Tibial nerve (tissue), 4 donors: Measurements from ENCODE around the gene BTBD9. TPM values are rescaled to one million over a fixed set of nuclear protein-coding genes. Genes with fewer than 3 reads are reported as not detected.

Source experiments
- DNase-seq, 2 donors: peaks; one replicate each; pipeline ENCODE4 v3.0.0-alpha.2; 2019; ENCODE audit warnings: low spot score in 2 of 2
- H3K27ac ChIP-seq, 4 donors: fragments of 200-600 bp; sonication (generic) in 3 of 4; one replicate each; pipeline ENCODE4 v1.5.1; 2017 to 2019; ENCODE audit warnings: mild to moderate bottlenecking in 1 of 4
- H3K27me3 ChIP-seq, 2 donors: fragments of 200-600 bp; sonication (generic) in 1 of 2; one replicate each; pipeline versions ENCODE4 v1.5.1 to v1.6.0; 2017 to 2019
- H3K36me3 ChIP-seq, 3 donors: fragments of 200-600 bp; sonication (generic); one replicate each; pipeline ENCODE4 v1.5.1; 2018 to 2019
- H3K4me1 ChIP-seq, 4 donors: fragments of 200-600 bp; sonication (generic) in 3 of 4; one replicate each; pipeline ENCODE4 v1.5.1; 2017 to 2019
- H3K4me3 ChIP-seq, 4 donors: fragments of 200-600 bp; sonication (generic) in 3 of 4; one replicate each; pipeline ENCODE4 v1.5.1; 2017 to 2019; ENCODE audit warnings: mild to moderate bottlenecking in 1 of 4, moderate library complexity in 1 of 4
- H3K9me3 ChIP-seq, 4 donors: fragments of 200-600 bp; sonication (generic) in 3 of 4; one replicate each; pipeline ENCODE4 v1.5.1; 2017 to 2019
- CTCF ChIP-seq, 5 experiments: fragments of 200-600 bp in 3 of 5; fragments of 450-650 bp in 2 of 5; sonication (generic) in 3 of 5; IDR thresholded peaks; one replicate each; pipeline ENCODE4 v1.5.1; 2016 to 2019; ENCODE audit warnings: antibody characterized with exemption in 5 of 5, mild to moderate bottlenecking in 3 of 5, moderate library complexity in 2 of 5
- EP300 ChIP-seq, 2 donors: sonication (generic); formaldehyde crosslinking; IDR thresholded peaks; one replicate each; pipeline ENCODE4 v1.6.1; 2017; ENCODE audit warnings: antibody characterized with exemption in 2 of 2, mild to moderate bottlenecking in 1 of 2
- POLR2A ChIP-seq, 2 donors: fragments of 450-650 bp; IDR thresholded peaks; one replicate each; pipeline ENCODE4 v1.6.1; 2017; ENCODE audit warnings: antibody characterized with exemption in 2 of 2, mild to moderate bottlenecking in 2 of 2, moderate library complexity in 2 of 2
- WGBS, 2 donors: methylation state at CpG; one replicate each; pipeline ENCODE4 v1.1.5; 2018; 5-methylcytosine and 5-hydroxymethylcytosine counted together
- total RNA-seq, 4 donors: library from RNA; depleted of rRNA; stranded (reverse); fragments of >200 nt; gene quantifications; one replicate each; pipeline ENCODE4 v1.1.0, GENCODE V29; 2016

Gene BTBD9
- total RNA-seq, 4 donors from 2014 or later = 7.5 to 23.9 (median 10.7) TPM

DNA sequence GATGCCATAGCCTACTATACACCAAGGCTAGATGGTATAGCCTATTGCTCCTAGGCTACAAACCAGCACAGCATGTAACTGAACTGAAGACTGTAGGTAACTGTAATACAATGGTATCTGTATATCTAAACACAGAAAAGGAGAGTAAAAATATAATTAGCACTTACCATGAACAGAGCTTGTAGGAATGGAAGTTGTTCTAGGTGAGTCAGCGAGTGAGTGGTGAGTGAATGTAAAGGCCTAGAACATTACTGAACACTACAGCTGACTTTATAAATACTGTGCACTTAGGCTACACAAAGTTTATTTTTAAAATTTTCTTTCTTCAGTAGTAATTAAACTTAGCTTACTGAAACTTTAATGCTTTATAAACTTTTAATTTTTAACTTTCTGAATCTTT lies 129.5 kb downstream of the BTBD9 start:
- H3K36me3 ChIP-seq = no peaks in the 10 kb centered on the region
- H3K9me3 ChIP-seq = no peaks in the 10 kb centered on the region
- 96 to 100% methylated on average over 1 of the region's 1 CpG for WGBS, 2 donors
- H3K4me1 ChIP-seq = peaks cover 0 to 19% (median 0%) of the 10 kb centered on the region in 4 donors
- H3K27me3 ChIP-seq = no peaks in the 10 kb centered on the region
- H3K4me3 ChIP-seq = no peak overlapping the region
- no peak for TF ChIP-seq EP300 (IDR thresholded peaks at IDR 0.05)
- no peak for TF ChIP-seq CTCF (IDR thresholded peaks at IDR 0.05)
- TF ChIP-seq POLR2A (IDR thresholded peaks at IDR 0.05) = no peak
- DNase-seq = no peak
- H3K27ac ChIP-seq = no peak overlapping the region

- H3K27ac ChIP-seq = no peak overlapping the region
- no peak for DNase-seq
- H3K4me3 ChIP-seq = no peak overlapping the region
- 97 to 100% methylated on average over 1 of the region's 1 CpG for WGBS, 2 donors
- no peaks in the 10 kb centered on the region for H3K36me3 ChIP-seq
- H3K9me3 ChIP-seq = no peaks in the 10 kb centered on the region
- TF ChIP-seq POLR2A (IDR thresholded peaks at IDR 0.05) (no peak), EP300 (IDR thresholded peaks at IDR 0.05) (no peak), CTCF (IDR thresholded peaks at IDR 0.05) (no peak)
- H3K27me3 ChIP-seq = no peaks in the 10 kb centered on the region
- peaks cover 0 to 19% (median 0%) of the 10 kb centered on the region in 4 donors for H3K4me1 ChIP-seq
Measured at GRCh38 chr6:38509713-38510112, 130.0 kb downstream of the BTBD9 start.

DNA sequence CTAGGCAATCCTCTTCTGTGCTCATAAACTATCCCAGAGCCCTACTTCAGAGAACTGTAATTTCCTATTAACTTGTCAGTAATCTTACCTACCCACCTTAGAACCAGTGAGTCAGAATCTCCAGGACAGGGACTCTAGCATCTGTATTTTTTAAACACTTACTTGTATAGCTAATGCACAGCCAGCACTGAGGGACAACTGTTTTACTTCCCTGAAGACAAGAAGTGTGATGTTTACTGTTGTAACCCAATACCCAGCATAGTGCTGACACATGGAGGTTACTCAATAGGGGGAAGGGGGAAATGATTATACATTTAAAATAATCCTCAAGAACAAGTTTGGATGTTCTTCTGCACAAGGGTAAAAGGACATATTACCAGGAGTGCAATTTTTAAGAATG lies 130.8 kb downstream of the BTBD9 start:
- no peaks in the 10 kb centered on the region for H3K9me3 ChIP-seq
- H3K27me3 ChIP-seq = no peaks in the 10 kb centered on the region
- DNase-seq = no peak

GRCh38 chr6:38508286-38508685 lies 131.4 kb downstream of the BTBD9 start:
- Histone ChIP-seq H3K9me3 (no peaks in the 10 kb centered on the region), H3K4me3 (no peak overlapping the region), H3K27ac (no peak overlapping the region), H3K4me1 (peaks cover 0 to 19% (median 0%) of the 10 kb centered on the region in 4 donors), H3K36me3 (no peaks in the 10 kb centered on the region), H3K27me3 (no peaks in the 10 kb centered on the region)
- TF ChIP-seq EP300 (IDR thresholded peaks at IDR 0.05) (no peak), POLR2A (IDR thresholded peaks at IDR 0.05) (no peak)
- WGBS, 2 donors = 69 to 76% methylated on average over 2 of the region's 2 CpGs
- DNase-seq = no peak

More for the DNA sequence above, 130.8 kb downstream of the BTBD9 start:
- Histone ChIP-seq H3K4me3 (no peak overlapping the region), H3K4me1 (peaks cover 0 to 19% (median 0%) of the 10 kb centered on the region in 4 donors), H3K27ac (no peak overlapping the region), H3K36me3 (no peaks in the 10 kb centered on the region)
- TF ChIP-seq POLR2A (IDR thresholded peaks at IDR 0.05) (no peak), CTCF (IDR thresholded peaks at IDR 0.05) (no peak), EP300 (IDR thresholded peaks at IDR 0.05) (no peak)

- H3K4me3 ChIP-seq = no peak overlapping the region
- no peaks in the 10 kb centered on the region for H3K36me3 ChIP-seq
- no peak for TF ChIP-seq POLR2A (IDR thresholded peaks at IDR 0.05)
- no peak for TF ChIP-seq EP300 (IDR thresholded peaks at IDR 0.05)
- no peak for TF ChIP-seq CTCF (IDR thresholded peaks at IDR 0.05)
- no peaks in the 10 kb centered on the region for H3K9me3 ChIP-seq
- peaks cover 0 to 19% (median 0%) of the 10 kb centered on the region in 4 donors for H3K4me1 ChIP-seq
- H3K27me3 ChIP-seq = no peaks in the 10 kb centered on the region
- H3K27ac ChIP-seq = no peak overlapping the region
- DNase-seq = no peak
Measured at GRCh38 chr6:38507173-38507572, 132.6 kb downstream of the BTBD9 start.

- H3K36me3 ChIP-seq = no peaks in the 10 kb centered on the region
- TF ChIP-seq POLR2A (IDR thresholded peaks at IDR 0.05) = no peak
- TF ChIP-seq EP300 (IDR thresholded peaks at IDR 0.05) = no peak
- no peak for DNase-seq
- no peaks in the 10 kb centered on the region for H3K27me3 ChIP-seq
- no peak overlapping the region for H3K27ac ChIP-seq
- H3K4me3 ChIP-seq = no peak overlapping the region
- peaks cover 0 to 19% (median 0%) of the 10 kb centered on the region in 4 donors for H3K4me1 ChIP-seq
- H3K9me3 ChIP-seq = no peaks in the 10 kb centered on the region
- WGBS, 2 donors = 92 to 96% methylated on average over 5 of the region's 5 CpGs
Measured at GRCh38 chr6:38505826-38506225, 133.9 kb downstream of the BTBD9 start.
